ENCODE results near the gene ADK. TPM values are rescaled to one million over a fixed set of nuclear protein-coding genes. Genes with fewer than 3 reads are reported as not detected.

The ADK gene
- total RNA-seq, 1 experiment from 2014 or later: 26.8 TPM

DNA sequence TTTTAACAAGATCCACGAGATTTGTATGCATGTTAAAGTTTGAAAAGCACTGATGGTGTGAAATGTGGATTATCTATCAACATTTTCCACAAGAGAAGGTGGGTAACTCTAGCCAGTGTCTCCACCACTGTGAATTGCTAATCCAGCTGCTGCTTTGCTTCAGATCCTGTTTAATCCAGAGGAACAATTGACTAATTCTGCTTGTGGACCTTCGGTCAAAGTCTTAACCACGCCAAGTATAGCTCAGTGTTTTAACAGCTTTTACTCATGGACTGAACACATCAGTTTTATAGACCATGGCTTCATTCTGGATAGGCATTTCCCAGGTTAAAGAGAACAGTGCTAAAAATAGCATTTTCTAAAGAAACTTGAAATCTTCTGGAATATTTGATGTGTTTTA lies 23.5 kb downstream of the ADK start:
- TF ChIP-seq, protein P1, sequence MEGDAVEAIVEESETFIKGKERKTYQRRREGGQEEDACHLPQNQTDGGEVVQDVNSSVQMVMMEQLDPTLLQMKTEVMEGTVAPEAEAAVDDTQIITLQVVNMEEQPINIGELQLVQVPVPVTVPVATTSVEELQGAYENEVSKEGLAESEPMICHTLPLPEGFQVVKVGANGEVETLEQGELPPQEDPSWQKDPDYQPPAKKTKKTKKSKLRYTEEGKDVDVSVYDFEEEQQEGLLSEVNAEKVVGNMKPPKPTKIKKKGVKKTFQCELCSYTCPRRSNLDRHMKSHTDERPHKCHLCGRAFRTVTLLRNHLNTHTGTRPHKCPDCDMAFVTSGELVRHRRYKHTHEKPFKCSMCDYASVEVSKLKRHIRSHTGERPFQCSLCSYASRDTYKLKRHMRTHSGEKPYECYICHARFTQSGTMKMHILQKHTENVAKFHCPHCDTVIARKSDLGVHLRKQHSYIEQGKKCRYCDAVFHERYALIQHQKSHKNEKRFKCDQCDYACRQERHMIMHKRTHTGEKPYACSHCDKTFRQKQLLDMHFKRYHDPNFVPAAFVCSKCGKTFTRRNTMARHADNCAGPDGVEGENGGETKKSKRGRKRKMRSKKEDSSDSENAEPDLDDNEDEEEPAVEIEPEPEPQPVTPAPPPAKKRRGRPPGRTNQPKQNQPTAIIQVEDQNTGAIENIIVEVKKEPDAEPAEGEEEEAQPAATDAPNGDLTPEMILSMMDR (conservative IDR thresholded peaks at IDR 0.05): no peak
- H3K4me3 Mint-ChIP-seq: no peak overlapping the region
- no peaks in the 10 kb centered on the region for H3K79me1 ChIP-seq (ENCODE audit: insufficient read depth, low read depth, low read length, poor library complexity, severe bottlenecking)
- no peak overlapping the region for H2BK15ac ChIP-seq (ENCODE audit: low read depth, low read length)
- H4K5ac ChIP-seq (ENCODE audit: insufficient read length, low read depth, low read length): no peak overlapping the region
- no peak overlapping the region for H3K9ac ChIP-seq (ENCODE audit: extremely low read depth, insufficient read length, low read length)
- peaks cover 7% of the 10 kb centered on the region for H3K4me1 ChIP-seq (ENCODE audit: insufficient read depth, low read length)
- WGBS (ENCODE audit: extremely low coverage, insufficient read length, low lambda C conversion rate): no CpG with 5 or more reads among the region's 3 CpGs
- H3K23ac ChIP-seq (ENCODE audit: insufficient read length, low read depth, low read length): no peak overlapping the region
- H3K9me3 ChIP-seq (ENCODE audit: control insufficient read depth, low read depth, low read length): no peaks in the 10 kb centered on the region
- H3K27ac Mint-ChIP-seq: no peak overlapping the region
- no peak overlapping the region for H3K4me2 ChIP-seq (ENCODE audit: insufficient read depth, insufficient read length, low read length)
- no peak overlapping the region for H2BK5ac ChIP-seq (ENCODE audit: insufficient read length, low read length)
- no peaks in the 10 kb centered on the region for H3K9me3 Mint-ChIP-seq
- H3T11ph ChIP-seq (ENCODE audit: low read length): no peak overlapping the region
- peaks cover 20 to 26% of the 10 kb centered on the region in 2 experiments for H3K4me1 Mint-ChIP-seq
- H3K27me3 ChIP-seq (ENCODE audit: insufficient read depth, low read length): no peaks in the 10 kb centered on the region
- no peak overlapping the region for H2BK20ac ChIP-seq (ENCODE audit: low read depth, low read length, poor library complexity, severe bottlenecking)
- no peaks in the 10 kb centered on the region for H3K27me3 Mint-ChIP-seq (ENCODE audit: low read depth)
- H4K91ac ChIP-seq (ENCODE audit: insufficient read length, low read depth, low read length): no peak overlapping the region
- peaks cover 0 to 3% (median 0%) of the 10 kb centered on the region in 3 experiments; a peak in 2 of 7 replicates for H3K36me3 Mint-ChIP-seq (ENCODE audit: insufficient read depth in 1 of 3, low read depth in 3 of 3)
- H2AK5ac ChIP-seq (ENCODE audit: insufficient read length, low read length): no peak overlapping the region
- H3K18ac ChIP-seq (ENCODE audit: insufficient read length, low read depth, low read length): no peak overlapping the region
- H3K23me2 ChIP-seq (ENCODE audit: insufficient read length, low read depth, low read length, poor library complexity, severe bottlenecking): peaks cover 7% of the 10 kb centered on the region
- H2BK120ac ChIP-seq (ENCODE audit: low read depth, low read length, poor library complexity, severe bottlenecking): no peak overlapping the region
- H3K14ac ChIP-seq (ENCODE audit: insufficient read depth, low read length): no peak overlapping the region
- no peak overlapping the region for H4K8ac ChIP-seq (replicated peaks; ENCODE audit: insufficient read length, low read depth, low read length)
- H2AFZ ChIP-seq (ENCODE audit: low read length): no peak overlapping the region
- peaks cover 1% of the 10 kb centered on the region; the same call in 1 of the 2 replicates for H3K79me2 ChIP-seq (ENCODE audit: insufficient read depth, low read length)
- no peaks in the 10 kb centered on the region for H4K20me1 ChIP-seq (ENCODE audit: control insufficient read depth, insufficient read depth, insufficient read length)
- H3K4ac ChIP-seq (ENCODE audit: low read depth, low read length): no peak overlapping the region
- no peak overlapping the region for H3K27ac ChIP-seq (ENCODE audit: insufficient read length, low read depth, low read length)
- H3K56ac ChIP-seq (ENCODE audit: insufficient read length, low read depth, low read length): no peak overlapping the region
- DNase-seq: no peak
- H2BK12ac ChIP-seq (ENCODE audit: insufficient read length, low read depth, low read length): no peak overlapping the region
